ENCODE data around the gene TMX1.
"Not testable (repeated sequence)": the region's sequence is repeated elsewhere in the genome, so short reads cannot be mapped to it uniquely, and the experiment has no call there.

TMX1 gene

DNA sequence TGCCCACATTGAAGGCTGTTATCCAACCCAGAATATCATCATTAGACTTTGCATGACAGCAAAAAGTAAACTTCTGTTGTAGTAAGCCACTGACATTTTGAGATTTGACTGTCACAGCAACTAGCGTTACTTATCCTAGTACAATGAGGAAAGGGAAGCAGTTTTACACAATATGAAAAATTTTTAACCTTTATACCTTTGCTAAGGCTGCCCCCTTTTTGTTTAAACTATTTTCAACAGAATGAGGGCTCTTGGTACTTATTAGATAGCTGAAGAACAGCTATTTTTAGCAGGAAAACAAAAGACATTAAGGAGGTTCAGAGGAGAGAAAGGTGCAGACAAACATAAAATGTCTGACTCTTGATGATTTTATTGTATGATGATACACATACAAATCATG lies 23.4 kb upstream of the TMX1 start:
- Histone ChIP-seq H3K9me3 (ENCODE audit: low read length) (no peaks in the 10 kb centered on the region), H3K36me3 (ENCODE audit: insufficient read depth, low read length) (no peaks in the 10 kb centered on the region), H3K27ac (ENCODE audit: low read depth, low read length) (no peak overlapping the region), H3K4me1 (ENCODE audit: insufficient read depth, low read length) (no peaks in the 10 kb centered on the region), H3K27me3 (ENCODE audit: control insufficient read depth in 1 of 2, insufficient read depth in 2 of 2, low read length in 2 of 2) (no peaks in the 10 kb centered on the region), H3K9ac (ENCODE audit: low read length) (no peak overlapping the region), H3K4me3 (ENCODE audit: low read depth in 1 of 2, low read length in 2 of 2) (no peak overlapping the region)

DNA sequence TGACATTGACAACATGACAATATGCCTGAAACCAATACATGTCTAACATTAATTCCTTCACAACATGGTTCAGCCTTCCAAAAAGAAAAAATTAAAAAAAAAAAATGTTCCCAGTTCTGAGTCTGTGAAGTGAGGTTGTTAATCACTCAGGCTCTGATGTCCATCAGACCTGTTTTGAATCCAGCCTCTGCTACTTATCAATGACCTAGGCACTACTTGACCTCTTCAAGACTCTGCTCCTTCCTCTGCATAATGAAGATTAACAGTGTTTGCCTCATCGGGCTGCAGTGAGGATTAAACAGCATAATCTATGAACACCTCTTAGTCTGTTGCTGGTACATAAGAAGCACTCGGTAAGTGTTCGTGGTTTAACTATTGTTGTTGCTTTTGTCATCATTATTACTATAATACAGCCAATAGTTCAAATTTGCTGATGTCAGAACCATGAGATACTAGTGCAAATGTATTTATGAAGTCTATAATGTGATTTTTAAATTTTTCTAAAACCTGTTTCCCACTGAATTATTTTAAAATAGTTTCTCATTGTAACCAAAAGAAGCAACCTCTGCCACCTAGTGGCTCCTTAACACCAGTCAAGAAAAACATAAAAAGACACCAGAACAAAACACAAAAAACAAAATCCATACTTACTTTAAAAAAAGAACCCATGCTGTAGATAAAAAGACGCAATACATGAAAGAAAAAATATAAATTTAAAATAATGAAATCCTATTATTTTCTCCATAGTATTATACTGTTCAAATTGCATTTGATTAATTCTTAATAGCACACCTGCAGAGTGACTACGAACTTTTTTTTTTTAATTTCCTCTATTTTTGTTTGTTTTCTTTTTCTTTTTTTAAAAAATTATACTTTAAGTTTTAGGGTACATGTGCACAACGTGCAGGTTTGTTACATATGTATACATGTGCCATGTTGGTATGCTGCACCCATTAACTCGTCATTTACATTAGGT lies 20.3 kb upstream of the TMX1 start:
- H3K9me3 ChIP-seq (ENCODE audit: low read length): no peaks in the 10 kb centered on the region
- H3K4me1 ChIP-seq (ENCODE audit: insufficient read depth, low read length): no peaks in the 10 kb centered on the region
- H3K4me3 ChIP-seq (ENCODE audit: low read depth in 1 of 2, low read length in 2 of 2): no peak overlapping the region
- no peak overlapping the region for H3K27ac ChIP-seq (ENCODE audit: low read depth, low read length)
- no peaks in the 10 kb centered on the region for H3K36me3 ChIP-seq (ENCODE audit: insufficient read depth, low read length)
- no peaks in the 10 kb centered on the region for H3K27me3 ChIP-seq (ENCODE audit: control insufficient read depth in 1 of 2, insufficient read depth in 2 of 2, low read length in 2 of 2)
- no peak overlapping the region for H3K9ac ChIP-seq (ENCODE audit: low read length)

DNA sequence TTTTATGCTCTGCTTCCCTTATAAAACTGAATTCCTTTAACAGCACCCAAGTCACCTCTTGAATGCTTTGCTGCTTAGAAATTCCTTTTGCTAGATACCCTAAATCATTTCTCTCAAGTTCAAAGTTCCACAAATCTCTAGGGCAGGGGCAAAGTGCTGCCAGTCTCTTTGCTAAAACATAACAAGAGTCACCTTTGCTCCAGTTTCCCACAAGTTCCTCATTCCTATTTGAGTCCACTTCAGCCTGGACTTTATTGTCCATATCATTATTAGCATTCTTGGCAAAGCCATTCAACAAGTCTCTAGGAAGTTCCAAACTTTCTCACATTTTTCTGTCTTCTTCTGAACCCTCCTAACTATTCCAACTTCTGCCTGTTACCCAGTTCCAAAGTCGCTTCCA lies 16.6 kb upstream of the TMX1 start:
- not testable (repeated sequence) for H3K9me3 ChIP-seq (ENCODE audit: low read length); H3K36me3 ChIP-seq (ENCODE audit: insufficient read depth, low read length); H3K27ac ChIP-seq (ENCODE audit: low read depth, low read length); H3K4me3 ChIP-seq (ENCODE audit: low read depth in 1 of 2, low read length in 2 of 2); H3K4me1 ChIP-seq (ENCODE audit: insufficient read depth, low read length); H3K9ac ChIP-seq (ENCODE audit: low read length); H3K27me3 ChIP-seq (ENCODE audit: control insufficient read depth in 1 of 2, insufficient read depth in 2 of 2, low read length in 2 of 2)

DNA sequence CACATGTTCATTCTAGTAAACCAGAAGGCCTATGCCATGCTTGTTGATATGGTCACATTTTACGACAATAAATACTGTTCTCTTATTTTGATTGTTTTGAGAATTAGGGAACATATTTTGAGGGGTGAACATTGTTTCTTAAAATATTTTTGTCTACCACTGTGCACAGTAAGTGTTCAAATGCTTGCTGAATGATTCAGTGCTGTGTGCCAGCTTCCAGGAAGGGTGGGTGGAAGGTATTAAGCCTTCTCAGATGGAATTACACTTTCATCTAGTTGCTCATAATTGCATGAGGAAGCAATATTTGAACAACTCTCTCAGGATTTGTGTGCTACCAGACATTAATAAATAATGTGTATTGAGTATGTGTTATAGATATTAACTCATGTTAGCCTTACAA lies 15.5 kb upstream of the TMX1 start:
- no peak overlapping the region for H3K27ac ChIP-seq (ENCODE audit: low read depth, low read length)
- H3K9ac ChIP-seq (ENCODE audit: low read length): no peak overlapping the region
- no peak overlapping the region for H3K4me3 ChIP-seq (ENCODE audit: low read depth in 1 of 2, low read length in 2 of 2)
- no peaks in the 10 kb centered on the region for H3K36me3 ChIP-seq (ENCODE audit: insufficient read depth, low read length)
- no peaks in the 10 kb centered on the region for H3K4me1 ChIP-seq (ENCODE audit: insufficient read depth, low read length)
- H3K27me3 ChIP-seq (ENCODE audit: control insufficient read depth in 1 of 2, insufficient read depth in 2 of 2, low read length in 2 of 2): no peaks in the 10 kb centered on the region
- no peaks in the 10 kb centered on the region for H3K9me3 ChIP-seq (ENCODE audit: low read length)

DNA sequence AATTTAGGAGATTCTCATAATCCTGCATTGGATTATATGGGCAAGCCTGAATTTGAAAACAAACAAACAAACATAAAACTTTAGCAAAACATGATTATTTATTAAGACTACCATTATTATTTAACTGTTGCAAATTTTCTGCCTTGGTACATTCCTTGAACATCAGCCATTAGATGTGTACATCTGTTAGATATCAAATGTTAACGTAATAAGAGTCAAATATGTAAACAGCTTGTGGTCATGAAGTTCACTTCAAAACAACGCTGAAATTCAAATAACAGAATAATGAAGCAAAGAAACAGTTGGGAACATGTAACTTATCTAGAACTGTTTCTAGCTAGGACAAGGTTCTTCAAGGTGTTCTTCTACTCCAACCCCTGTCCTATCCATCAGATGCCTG lies 14.3 kb upstream of the TMX1 start:
- no peaks in the 10 kb centered on the region for H3K36me3 ChIP-seq (ENCODE audit: insufficient read depth, low read length)
- no peak overlapping the region for H3K4me3 ChIP-seq (ENCODE audit: low read depth in 1 of 2, low read length in 2 of 2)
- no peaks in the 10 kb centered on the region for H3K9me3 ChIP-seq (ENCODE audit: low read length)
- H3K27me3 ChIP-seq (ENCODE audit: control insufficient read depth in 1 of 2, insufficient read depth in 2 of 2, low read length in 2 of 2): no peaks in the 10 kb centered on the region
- no peak overlapping the region for H3K27ac ChIP-seq (ENCODE audit: low read depth, low read length)
- H3K9ac ChIP-seq (ENCODE audit: low read length): no peak overlapping the region
- no peaks in the 10 kb centered on the region for H3K4me1 ChIP-seq (ENCODE audit: insufficient read depth, low read length)

DNA sequence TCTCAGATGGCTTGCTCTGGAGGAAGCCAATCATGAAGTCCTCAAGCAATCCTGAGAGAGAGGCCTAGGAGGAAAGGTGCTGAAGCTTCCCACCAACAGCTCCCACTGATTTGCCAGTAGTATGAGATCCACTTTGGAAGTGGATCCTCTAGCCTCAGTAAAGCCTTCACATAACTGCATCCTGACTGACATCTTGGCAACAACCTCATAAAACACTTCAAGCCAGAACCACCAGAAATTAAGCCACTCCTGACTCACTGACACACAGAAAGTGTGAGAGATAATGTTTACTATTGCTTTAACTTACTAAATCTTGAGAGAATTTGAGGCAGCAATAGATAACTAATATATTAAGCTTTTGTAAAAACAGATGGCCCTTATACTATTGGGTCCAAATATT lies 11.7 kb upstream of the TMX1 start:
- no peaks in the 10 kb centered on the region for H3K27me3 ChIP-seq (ENCODE audit: control insufficient read depth in 1 of 2, insufficient read depth in 2 of 2, low read length in 2 of 2)

DNA sequence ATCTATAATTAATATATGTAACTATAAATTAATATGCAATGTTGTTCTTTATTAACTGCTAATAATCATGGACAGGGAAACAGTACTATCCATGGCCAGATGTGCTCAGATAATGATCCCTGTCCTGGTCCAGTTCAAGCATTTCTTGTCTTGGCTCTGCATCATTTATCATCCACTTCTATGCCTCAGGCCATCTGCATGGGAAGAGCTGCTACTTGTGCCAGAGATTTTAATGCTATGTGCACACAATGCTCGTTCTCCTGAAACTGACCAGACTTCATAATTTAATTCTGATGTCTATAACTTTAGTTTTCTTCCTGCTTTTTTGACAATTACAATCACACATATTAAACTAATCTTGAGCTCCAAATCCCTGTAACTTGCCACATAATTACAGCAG lies 11.2 kb upstream of the TMX1 start:
- no peaks in the 10 kb centered on the region for H3K27me3 ChIP-seq (ENCODE audit: control insufficient read depth in 1 of 2, insufficient read depth in 2 of 2, low read length in 2 of 2)
- no peak overlapping the region for H3K9ac ChIP-seq (ENCODE audit: low read length)
- H3K4me3 ChIP-seq (ENCODE audit: low read depth in 1 of 2, low read length in 2 of 2): no peak overlapping the region
- no peak overlapping the region for H3K27ac ChIP-seq (ENCODE audit: low read depth, low read length)
- H3K4me1 ChIP-seq (ENCODE audit: insufficient read depth, low read length): no peaks in the 10 kb centered on the region
- H3K9me3 ChIP-seq (ENCODE audit: low read length): no peaks in the 10 kb centered on the region
- no peaks in the 10 kb centered on the region for H3K36me3 ChIP-seq (ENCODE audit: insufficient read depth, low read length)

More for the DNA sequence above, 11.7 kb upstream of the TMX1 start:
- Histone ChIP-seq H3K4me1 (ENCODE audit: insufficient read depth, low read length) (no peaks in the 10 kb centered on the region), H3K9me3 (ENCODE audit: low read length) (no peaks in the 10 kb centered on the region), H3K9ac (ENCODE audit: low read length) (no peak overlapping the region), H3K4me3 (ENCODE audit: low read depth in 1 of 2, low read length in 2 of 2) (no peak overlapping the region), H3K36me3 (ENCODE audit: insufficient read depth, low read length) (no peaks in the 10 kb centered on the region), H3K27ac (ENCODE audit: low read depth, low read length) (no peak overlapping the region)

DNA sequence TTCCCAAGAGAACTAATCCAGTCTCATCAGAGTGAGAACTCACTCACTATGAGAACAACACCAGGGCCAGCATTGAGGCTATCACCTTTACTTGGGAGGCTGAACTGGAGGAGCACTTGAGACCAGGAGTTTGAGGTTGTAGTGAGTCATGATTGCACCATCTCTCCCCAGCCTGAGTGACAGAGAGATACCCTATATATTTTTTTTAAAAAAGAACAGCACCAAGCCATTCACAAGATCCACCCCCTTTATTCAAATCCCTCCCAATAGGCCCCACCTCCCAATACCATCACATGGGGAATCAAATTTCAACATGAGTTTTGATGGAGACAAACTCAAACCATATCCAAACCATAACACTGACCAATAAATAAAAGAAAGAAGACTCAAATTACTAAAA lies 3.7 kb upstream of the TMX1 start:
- Histone ChIP-seq H3K4me1 (ENCODE audit: insufficient read depth, low read length) (peaks cover 4% of the 10 kb centered on the region), H3K4me3 (ENCODE audit: low read depth in 1 of 2, low read length in 2 of 2) (no peak overlapping the region), H3K27me3 (ENCODE audit: control insufficient read depth in 1 of 2, insufficient read depth in 2 of 2, low read length in 2 of 2) (no peaks in the 10 kb centered on the region), H3K9me3 (ENCODE audit: low read length) (no peaks in the 10 kb centered on the region), H3K9ac (ENCODE audit: low read length) (no peak overlapping the region), H3K27ac (ENCODE audit: low read depth, low read length) (no peak overlapping the region), H3K36me3 (ENCODE audit: insufficient read depth, low read length) (no peaks in the 10 kb centered on the region)

DNA sequence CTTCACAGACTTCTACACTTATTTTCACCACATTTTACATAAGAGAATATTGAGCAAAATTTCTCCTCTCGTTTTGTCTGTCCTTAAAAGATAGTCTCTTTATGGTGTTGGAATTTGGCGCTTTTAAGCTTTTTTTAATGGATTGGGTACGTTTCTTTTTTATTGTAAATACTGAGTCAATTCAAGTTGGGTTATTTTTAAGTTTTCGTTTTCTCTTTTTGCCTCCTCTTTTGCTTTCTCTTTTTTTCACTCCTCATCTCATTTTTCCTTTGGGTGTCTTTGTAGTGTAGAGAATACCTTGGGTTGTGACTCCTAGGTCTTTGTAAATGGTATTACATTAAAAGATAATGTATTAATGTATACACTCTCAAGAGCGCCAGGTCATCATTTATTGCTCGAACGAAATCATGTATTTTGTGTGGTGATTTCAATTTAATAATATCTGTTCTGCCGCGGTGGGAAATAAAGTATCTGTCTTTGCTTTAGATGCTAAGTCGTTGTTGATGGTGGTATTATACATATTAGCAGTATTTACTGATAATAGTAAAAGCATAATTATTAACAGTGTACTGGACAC lies 845 bp downstream of the TMX1 start:
- H3K9me3 ChIP-seq (ENCODE audit: low read length): no peaks in the 10 kb centered on the region
- peak overlapping the region; percentile 75 to 99 for H3K4me3 ChIP-seq (ENCODE audit: low read depth in 1 of 2, low read length in 2 of 2)
- no peaks in the 10 kb centered on the region for H3K27me3 ChIP-seq (ENCODE audit: control insufficient read depth in 1 of 2, insufficient read depth in 2 of 2, low read length in 2 of 2)
- peak overlapping the region; percentile 77 for H3K27ac ChIP-seq (ENCODE audit: low read depth, low read length)
- H3K36me3 ChIP-seq (ENCODE audit: insufficient read depth, low read length): no peaks in the 10 kb centered on the region
- H3K9ac ChIP-seq (ENCODE audit: low read length): peak overlapping the region; percentile 86
- H3K4me1 ChIP-seq (ENCODE audit: insufficient read depth, low read length): peaks cover 5% of the 10 kb centered on the region

DNA sequence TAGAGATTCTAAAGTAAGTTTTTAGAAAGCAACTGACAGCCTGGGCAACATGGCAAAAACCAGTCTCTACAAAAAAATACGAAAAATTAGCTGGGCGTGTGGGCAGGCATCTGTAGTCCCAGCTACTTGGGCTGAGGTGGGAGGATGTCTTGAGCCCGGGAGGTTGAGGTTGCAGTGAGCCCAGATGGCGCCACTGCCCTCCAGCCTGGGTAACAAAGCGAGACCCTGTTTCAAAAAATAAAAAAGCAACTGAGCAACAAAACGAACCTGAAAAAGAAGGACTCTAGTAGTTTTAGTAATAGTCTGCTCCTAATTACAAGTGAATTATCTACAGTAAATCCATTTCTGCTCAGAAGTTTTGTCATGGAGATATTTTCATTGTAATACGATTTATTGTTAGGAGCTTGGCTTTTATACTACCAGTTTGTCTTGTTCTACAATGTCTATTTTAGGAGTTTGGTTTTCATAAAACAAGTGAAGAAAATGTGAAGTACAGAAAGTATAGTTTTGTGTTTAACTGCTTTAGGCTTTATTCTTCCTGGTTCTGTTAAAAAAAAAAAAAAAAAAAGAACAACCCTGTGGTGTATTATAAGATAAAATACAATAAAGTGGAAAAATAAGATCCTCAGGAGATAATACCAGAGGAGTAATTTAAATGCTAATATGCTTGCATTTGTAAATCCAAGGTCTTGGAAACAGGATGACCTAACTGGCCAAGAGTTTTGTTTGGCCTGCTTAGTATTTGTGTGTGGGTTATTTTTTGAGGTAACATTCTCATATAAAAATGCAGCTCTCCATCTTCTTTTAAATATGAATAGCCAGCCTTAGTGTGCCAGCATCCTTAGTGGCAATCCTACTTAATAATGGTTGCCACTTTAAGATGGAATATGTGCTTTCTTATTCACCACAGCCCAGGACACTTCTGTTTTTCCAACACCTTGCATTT lies 2.8 kb downstream of the TMX1 start:
- no peaks in the 10 kb centered on the region for H3K9me3 ChIP-seq (ENCODE audit: low read length)
- no peak overlapping the region for H3K27ac ChIP-seq (ENCODE audit: low read depth, low read length)
- H3K4me1 ChIP-seq (ENCODE audit: insufficient read depth, low read length): peaks cover 5% of the 10 kb centered on the region
- H3K36me3 ChIP-seq (ENCODE audit: insufficient read depth, low read length): peaks cover 9% of the 10 kb centered on the region
- H3K27me3 ChIP-seq (ENCODE audit: control insufficient read depth in 1 of 2, insufficient read depth in 2 of 2, low read length in 2 of 2): no peaks in the 10 kb centered on the region
- H3K4me3 ChIP-seq (ENCODE audit: low read depth in 1 of 2, low read length in 2 of 2): no peak overlapping the region
- no peak overlapping the region for H3K9ac ChIP-seq (ENCODE audit: low read length)

DNA sequence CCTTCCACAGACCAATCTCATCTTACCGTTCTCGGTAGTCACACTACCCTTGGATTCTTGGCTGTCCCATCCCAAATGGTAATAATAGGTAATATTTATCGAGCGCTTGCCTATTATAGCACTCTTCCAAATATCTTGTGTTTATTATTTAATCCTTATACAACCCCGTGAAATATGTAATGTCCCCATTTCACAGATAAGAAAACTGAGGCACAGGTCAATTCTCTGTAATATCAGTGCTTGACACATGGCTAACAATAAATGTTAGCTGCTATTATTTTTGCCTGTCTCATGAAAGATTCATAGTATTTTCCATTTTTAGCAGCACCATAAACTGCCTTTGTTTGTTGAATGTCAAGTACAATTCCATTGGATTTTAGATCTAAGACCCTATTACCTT lies 4.5 kb downstream of the TMX1 start:
- H3K36me3 ChIP-seq (ENCODE audit: insufficient read depth, low read length): peaks cover 24% of the 10 kb centered on the region
- peaks cover 5% of the 10 kb centered on the region for H3K4me1 ChIP-seq (ENCODE audit: insufficient read depth, low read length)
- no peak overlapping the region for H3K9ac ChIP-seq (ENCODE audit: low read length)
- no peaks in the 10 kb centered on the region for H3K9me3 ChIP-seq (ENCODE audit: low read length)
- H3K4me3 ChIP-seq (ENCODE audit: low read depth in 1 of 2, low read length in 2 of 2): no peak overlapping the region
- no peaks in the 10 kb centered on the region for H3K27me3 ChIP-seq (ENCODE audit: control insufficient read depth in 1 of 2, insufficient read depth in 2 of 2, low read length in 2 of 2)
- no peak overlapping the region for H3K27ac ChIP-seq (ENCODE audit: low read depth, low read length)
